Chondrocyte (in vitro differentiated cells): Measurements from ENCODE around the gene RAB11FIP3. TPM values are rescaled to one million over a fixed set of nuclear protein-coding genes. Genes with fewer than 3 reads are reported as not detected.

Experiments used
- DNase-seq: peaks from one replicate; pipeline ENCODE4 v3.0.0; 2021; ENCODE audit warnings: mixed read lengths, low spot score
- H3K27ac Mint-ChIP-seq: one replicate; pipeline ENCODE4 v1.8.0; 2021; ENCODE audit warnings: mild to moderate bottlenecking, moderate library complexity, mixed read lengths; ENCODE audit not compliant: unreplicated experiment
- H3K27me3 Mint-ChIP-seq: 2 replicates; pipeline ENCODE4 v1.8.0; 2021; ENCODE audit warnings: low read depth, mixed read lengths
- H3K36me3 Mint-ChIP-seq: 2 replicates; pipeline ENCODE4 v1.8.0; 2021; ENCODE audit warnings: low read depth, mixed read lengths
- H3K4me1 Mint-ChIP-seq: 2 replicates; pipeline ENCODE4 v1.8.0; 2021; ENCODE audit warnings: low read depth, mild to moderate bottlenecking, mixed read lengths
- H3K4me3 Mint-ChIP-seq: one replicate; pipeline ENCODE4 v1.8.0; 2021; ENCODE audit warnings: mild to moderate bottlenecking, moderate library complexity, mixed read lengths; ENCODE audit not compliant: unreplicated experiment
- H3K9me3 Mint-ChIP-seq: 2 replicates; pipeline ENCODE4 v1.8.0; 2021; ENCODE audit warnings: low read depth, mixed read lengths
- total RNA-seq: library from RNA; stranded (reverse); gene quantifications from 3 replicates; pipeline ENCODE4 v1.2.1, GENCODE V29; 2021
- TF ChIP-seq, protein P1 (sequence below): fragments of 200-600 bp; sonication (generic); IDR thresholded peaks from 2 replicates; pipeline ENCODE4 v1.5.0; 2021; ENCODE audit warnings: antibody characterized with exemption, mild to moderate bottlenecking, moderate library complexity

The RAB11FIP3 gene
- total RNA-seq, 1 donor from 2014 or later: 45.1 TPM

DNA sequence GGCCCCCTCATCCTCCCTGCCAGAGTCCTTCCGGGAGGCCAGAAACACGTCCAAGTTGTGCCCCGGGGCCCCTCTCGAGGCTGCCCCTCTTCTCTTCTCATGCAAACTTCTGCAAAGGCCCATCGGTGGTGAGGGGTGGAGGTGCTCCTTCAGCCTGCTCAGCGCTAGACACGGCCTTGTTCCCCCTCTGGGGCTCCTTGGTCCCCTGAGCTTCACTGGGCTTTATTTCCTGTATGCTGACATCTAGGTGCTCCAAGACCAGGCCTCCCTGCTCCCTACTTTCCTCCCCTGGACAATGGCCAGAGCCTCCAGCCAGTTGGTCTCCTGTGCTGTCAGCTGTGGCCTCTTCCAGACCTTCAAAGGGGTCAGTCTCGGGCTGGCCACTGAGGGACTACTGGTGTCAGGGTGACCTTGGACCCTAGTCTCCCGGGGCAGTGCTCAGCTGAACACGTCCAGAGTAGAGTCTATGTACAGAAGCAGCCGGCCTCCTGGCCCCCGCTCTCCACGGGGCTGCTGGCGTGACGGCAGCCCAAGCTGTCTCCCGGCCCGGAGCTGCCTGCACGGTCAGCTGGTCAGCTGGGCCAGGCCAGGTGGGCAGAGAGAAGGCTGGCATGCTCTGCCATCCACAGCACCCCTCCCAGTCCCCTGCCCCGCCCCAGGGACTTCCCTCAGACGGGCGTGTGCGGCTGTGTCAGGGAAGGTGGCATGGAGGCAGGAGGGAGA, 133.0 kb downstream of the RAB11FIP3 start:
- no peak for DNase-seq
- no peaks in the 10 kb centered on the region for H3K9me3 Mint-ChIP-seq
- peaks cover 11% of the 10 kb centered on the region for H3K27me3 Mint-ChIP-seq
- TF ChIP-seq, protein P1, sequence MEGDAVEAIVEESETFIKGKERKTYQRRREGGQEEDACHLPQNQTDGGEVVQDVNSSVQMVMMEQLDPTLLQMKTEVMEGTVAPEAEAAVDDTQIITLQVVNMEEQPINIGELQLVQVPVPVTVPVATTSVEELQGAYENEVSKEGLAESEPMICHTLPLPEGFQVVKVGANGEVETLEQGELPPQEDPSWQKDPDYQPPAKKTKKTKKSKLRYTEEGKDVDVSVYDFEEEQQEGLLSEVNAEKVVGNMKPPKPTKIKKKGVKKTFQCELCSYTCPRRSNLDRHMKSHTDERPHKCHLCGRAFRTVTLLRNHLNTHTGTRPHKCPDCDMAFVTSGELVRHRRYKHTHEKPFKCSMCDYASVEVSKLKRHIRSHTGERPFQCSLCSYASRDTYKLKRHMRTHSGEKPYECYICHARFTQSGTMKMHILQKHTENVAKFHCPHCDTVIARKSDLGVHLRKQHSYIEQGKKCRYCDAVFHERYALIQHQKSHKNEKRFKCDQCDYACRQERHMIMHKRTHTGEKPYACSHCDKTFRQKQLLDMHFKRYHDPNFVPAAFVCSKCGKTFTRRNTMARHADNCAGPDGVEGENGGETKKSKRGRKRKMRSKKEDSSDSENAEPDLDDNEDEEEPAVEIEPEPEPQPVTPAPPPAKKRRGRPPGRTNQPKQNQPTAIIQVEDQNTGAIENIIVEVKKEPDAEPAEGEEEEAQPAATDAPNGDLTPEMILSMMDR: no peak
- H3K4me1 Mint-ChIP-seq: peaks cover 3% of the 10 kb centered on the region
- H3K36me3 Mint-ChIP-seq: peaks cover 1% of the 10 kb centered on the region
- H3K4me3 Mint-ChIP-seq: no peak overlapping the region
- no peak overlapping the region for H3K27ac Mint-ChIP-seq

DNA sequence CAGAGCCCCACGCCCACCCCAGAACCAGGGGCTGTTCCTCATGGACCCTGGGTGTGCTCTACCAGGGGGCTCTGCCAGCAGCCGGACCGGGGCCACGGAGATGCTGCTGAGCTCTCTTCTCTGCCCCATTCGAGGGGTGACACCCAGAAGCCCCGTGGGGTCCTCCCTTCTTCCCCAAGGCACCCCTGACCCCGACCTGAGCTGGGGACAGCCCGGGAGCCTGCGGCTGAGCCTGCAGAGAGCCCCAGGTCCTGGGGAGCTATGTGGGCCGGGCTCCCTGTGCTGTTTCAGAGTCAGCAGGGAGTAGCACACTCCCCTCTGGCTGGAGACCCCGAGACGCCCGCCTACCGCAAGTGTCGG, 133.6 kb downstream of the RAB11FIP3 start:
- H3K36me3 Mint-ChIP-seq: peaks cover 1% of the 10 kb centered on the region
- TF ChIP-seq, protein P1: no peak
- no peaks in the 10 kb centered on the region for H3K9me3 Mint-ChIP-seq
- no peak overlapping the region for H3K4me3 Mint-ChIP-seq
- DNase-seq: no peak
- peaks cover 11% of the 10 kb centered on the region for H3K27me3 Mint-ChIP-seq
- peaks cover 3% of the 10 kb centered on the region for H3K4me1 Mint-ChIP-seq
- H3K27ac Mint-ChIP-seq: no peak overlapping the region

DNA sequence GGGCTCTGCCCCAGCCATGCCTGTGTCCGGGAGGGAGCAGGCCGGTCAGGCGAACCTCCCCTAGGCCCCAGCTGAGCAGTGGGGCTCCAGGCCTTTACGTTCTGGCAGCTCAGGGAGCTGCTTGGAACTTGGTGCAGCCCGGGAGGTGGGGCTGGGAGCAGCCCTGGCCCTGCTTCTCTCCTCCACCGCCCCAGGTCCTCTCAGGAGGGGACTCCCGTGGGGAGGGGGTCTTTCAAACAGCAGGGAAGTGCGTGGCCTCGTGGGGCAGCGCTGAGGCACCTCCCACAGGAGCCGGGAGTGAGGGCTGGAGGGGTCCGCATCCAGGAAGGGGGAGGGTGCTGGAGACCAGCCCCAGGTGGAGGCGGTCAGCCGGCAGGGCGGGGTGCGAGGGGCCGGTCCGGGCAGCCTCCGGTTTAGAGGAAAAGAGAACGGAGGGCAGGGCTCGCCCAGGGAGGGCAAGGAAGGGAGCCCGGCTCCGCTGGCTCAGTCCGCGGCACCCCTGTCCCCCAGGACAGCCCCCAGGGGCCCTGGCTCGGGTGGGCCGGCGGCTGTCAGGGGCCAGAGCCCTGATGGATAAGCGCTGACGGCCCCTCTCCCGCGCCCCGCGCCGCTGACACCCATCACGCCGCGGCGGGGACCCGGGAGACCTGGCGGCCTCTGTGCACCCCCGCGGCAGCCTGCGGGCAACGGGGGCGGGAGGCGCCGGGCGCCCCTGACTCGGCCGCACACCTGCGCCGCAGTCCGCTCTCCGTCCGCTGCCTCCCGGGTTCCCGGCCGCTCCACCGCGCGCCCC, 134.2 kb downstream of the RAB11FIP3 start:
- Mint-ChIP-seq H3K9me3 (no peaks in the 10 kb centered on the region), H3K4me1 (no peaks in the 10 kb centered on the region), H3K4me3 (no peak overlapping the region), H3K27ac (no peak overlapping the region), H3K36me3 (no peaks in the 10 kb centered on the region), H3K27me3 (peaks cover 11% of the 10 kb centered on the region)
- TF ChIP-seq, protein P1: no peak
- DNase-seq: no peak

DNA sequence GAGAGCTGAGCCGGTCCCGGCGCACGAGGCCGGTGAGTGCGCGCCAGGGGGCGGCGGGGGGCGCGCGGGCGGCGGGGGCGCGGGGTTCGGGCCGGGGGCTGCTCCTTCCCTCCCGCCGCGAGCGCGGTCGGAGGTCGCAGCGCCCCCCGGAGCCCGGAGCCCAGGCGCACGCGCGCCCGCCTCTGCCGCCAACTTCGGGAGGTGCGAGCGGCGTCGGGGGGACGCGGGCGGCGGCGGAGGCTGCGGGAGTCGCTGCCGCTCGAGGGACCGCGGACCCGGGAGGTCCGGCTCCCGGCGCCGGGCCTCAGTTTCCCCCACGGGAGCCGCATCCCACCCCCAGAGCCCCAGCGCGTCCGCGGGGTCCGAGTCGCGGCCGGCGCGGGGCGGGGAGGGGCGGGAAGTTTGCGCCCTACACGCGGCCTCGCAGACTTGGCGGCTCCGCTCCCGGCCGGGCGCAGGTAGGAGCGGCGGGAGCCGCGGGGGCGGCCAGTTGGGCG, 134.8 kb downstream of the RAB11FIP3 start, which contains the start of gene PRR35:
TSS of gene PRR35 (plus strand) at position 191 of the 497 bp plus-strand sequence. CDS start 2,901 bp downstream, outside the sequence.
- H3K4me3 Mint-ChIP-seq: no peak within 1 kb of the TSS

More for the DNA sequence above, 134.8 kb downstream of the RAB11FIP3 start, which contains the start of gene PRR35:
- no peak for DNase-seq
- H3K4me1 Mint-ChIP-seq: no peaks in the 10 kb centered on the region
- no peaks in the 10 kb centered on the region for H3K36me3 Mint-ChIP-seq
- H3K27ac Mint-ChIP-seq: no peak within 1 kb of the TSS
- peaks cover 11% of the 10 kb centered on the region for H3K27me3 Mint-ChIP-seq
- TF ChIP-seq, protein P1: no peak
- H3K9me3 Mint-ChIP-seq: no peaks in the 10 kb centered on the region
